ENCODE results near the gene JADE3. TPM values are rescaled to one million over a fixed set of nuclear protein-coding genes. Genes with fewer than 3 reads are reported as not detected.

The JADE3 gene
- 1 to 10 TPM; 4.5 to 8.7 (median 6.4) TPM for total RNA-seq
- 1 to 10 TPM; 1.6 to 1.9 TPM for polyA plus RNA-seq
- long read RNA-seq, donor 1, full-length matches to known transcripts, result 1 of 4 reads
- long read RNA-seq, donor 1, partial matches to known transcripts, result 2 of 4 reads
- long read RNA-seq, donor 1, other reads (novel, unspliced or antisense), result 1 of 4 reads
- long read RNA-seq, donor 2, full-length matches to known transcripts, result 1 of 4 reads
- long read RNA-seq, donor 2, partial matches to known transcripts, result 3 of 4 reads
- long read RNA-seq, donor 2, other reads (novel, unspliced or antisense), result 0 of 4 reads
- long read RNA-seq, donor 3, full-length matches to known transcripts, result 1 of 5 reads
- long read RNA-seq, donor 3, partial matches to known transcripts, result 3 of 5 reads
- long read RNA-seq, donor 3, other reads (novel, unspliced or antisense), result 1 of 5 reads

DNA sequence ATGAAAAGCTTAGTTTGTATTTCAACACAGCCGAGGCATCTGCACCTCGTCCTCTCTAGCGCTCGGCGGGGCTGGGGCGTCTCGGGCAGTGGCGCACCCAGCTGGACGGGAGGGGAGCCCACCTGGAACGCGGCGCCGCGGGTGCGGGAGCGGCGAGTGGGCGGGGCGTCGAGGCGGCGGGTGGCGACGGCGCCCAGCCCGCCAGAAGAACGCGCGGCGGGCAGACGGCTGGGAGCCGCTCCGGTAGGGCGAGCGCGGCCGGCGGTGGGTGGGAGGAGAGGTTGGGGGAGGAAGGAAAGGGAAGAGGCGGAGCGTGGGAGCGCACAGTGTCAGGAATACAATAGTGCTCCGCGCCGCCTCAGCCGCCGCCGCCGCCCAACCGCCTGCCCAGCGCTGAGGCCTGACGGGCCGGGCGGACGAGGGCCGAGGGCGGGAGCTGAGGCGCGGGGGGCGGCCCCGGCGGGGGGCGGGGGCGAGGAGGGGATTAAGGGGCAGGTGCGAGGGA lies at the start of gene JADE3:
Gene JADE3 (plus strand): TSS at position 324 of the 505 bp plus-strand sequence. CDS start 72,474 bp downstream, outside the sequence.
- 0% methylated on average over 17 to 60 of the region's 64 CpGs for whole genome bisulfite sequencing, 2 donors
- H3K9me3 ChIP-seq, result peaks cover 0 to 5% (median 0%) of the 10 kb centered on the region in 11 donors
- intact Hi-C loops (cut with DNase I), result loop anchor here in 5 of 10 donors (2.0 to 10.0 kb wide), 3 partner anchors 63 to 65 kb away; no protein-coding TSS in a partner anchor
- H3K36me3 ChIP-seq, result no peaks in the 10 kb centered on the region
- TF ChIP-seq, protein P1, sequence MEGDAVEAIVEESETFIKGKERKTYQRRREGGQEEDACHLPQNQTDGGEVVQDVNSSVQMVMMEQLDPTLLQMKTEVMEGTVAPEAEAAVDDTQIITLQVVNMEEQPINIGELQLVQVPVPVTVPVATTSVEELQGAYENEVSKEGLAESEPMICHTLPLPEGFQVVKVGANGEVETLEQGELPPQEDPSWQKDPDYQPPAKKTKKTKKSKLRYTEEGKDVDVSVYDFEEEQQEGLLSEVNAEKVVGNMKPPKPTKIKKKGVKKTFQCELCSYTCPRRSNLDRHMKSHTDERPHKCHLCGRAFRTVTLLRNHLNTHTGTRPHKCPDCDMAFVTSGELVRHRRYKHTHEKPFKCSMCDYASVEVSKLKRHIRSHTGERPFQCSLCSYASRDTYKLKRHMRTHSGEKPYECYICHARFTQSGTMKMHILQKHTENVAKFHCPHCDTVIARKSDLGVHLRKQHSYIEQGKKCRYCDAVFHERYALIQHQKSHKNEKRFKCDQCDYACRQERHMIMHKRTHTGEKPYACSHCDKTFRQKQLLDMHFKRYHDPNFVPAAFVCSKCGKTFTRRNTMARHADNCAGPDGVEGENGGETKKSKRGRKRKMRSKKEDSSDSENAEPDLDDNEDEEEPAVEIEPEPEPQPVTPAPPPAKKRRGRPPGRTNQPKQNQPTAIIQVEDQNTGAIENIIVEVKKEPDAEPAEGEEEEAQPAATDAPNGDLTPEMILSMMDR (IDR thresholded peaks at IDR 0.05), result peak in 1 of 9 donors; percentile 19
- ATAC-seq (peak; percentile 91 to 96 (median 96)), DNase-seq (peak; percentile 73 to 80)
- peaks cover 0 to 20% (median 4%) of the 10 kb centered on the region in 9 donors for H3K4me1 ChIP-seq
- H3K4me3 ChIP-seq, result peak within 1 kb of the TSS; percentile 41 to 78 (median 72)
- H3K27me3 ChIP-seq, result peaks cover 0 to 70% (median 0%) of the 10 kb centered on the region in 7 donors
- H3K27ac ChIP-seq, result peak within 1 kb of the TSS; percentile 53 to 85 (median 78)

DNA sequence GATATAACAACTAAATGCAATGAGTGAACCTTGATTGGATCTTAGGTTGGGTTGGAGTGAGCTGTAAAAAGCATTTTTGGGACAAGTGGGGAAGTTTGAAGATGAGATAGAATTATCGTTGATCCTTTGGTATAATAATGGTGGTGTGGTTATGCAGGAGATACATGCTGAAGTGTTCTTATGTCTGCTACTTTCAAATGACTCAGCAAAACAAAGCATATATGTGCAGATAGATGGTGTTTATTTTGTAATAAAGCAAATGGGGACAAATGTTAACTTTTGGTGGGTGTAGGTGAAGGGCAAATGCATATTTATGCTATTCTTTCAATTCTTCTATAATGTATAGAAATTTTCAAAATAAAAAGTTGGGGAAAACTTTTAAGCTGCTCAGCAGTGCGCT lies 49.1 kb upstream of the JADE3 start:
- TF ChIP-seq, protein P1 (IDR thresholded peaks at IDR 0.05), result no peak
- DNase-seq (no peak), ATAC-seq (no peak)
- Histone ChIP-seq H3K9me3 (peaks cover 0 to 6% (median 0%) of the 10 kb centered on the region in 11 donors), H3K36me3 (peaks cover 0 to 31% (median 0%) of the 10 kb centered on the region in 9 donors), H3K4me3 (no peak overlapping the region), H3K27me3 (no peaks in the 10 kb centered on the region), H3K27ac (no peak overlapping the region), H3K4me1 (peaks cover 0 to 5% (median 0%) of the 10 kb centered on the region in 9 donors)
- intact Hi-C loops (cut with DNase I), result no loop called here
- 96 to 100% methylated on average over 2 of the region's 2 CpGs for WGBS, 2 donors

DNA sequence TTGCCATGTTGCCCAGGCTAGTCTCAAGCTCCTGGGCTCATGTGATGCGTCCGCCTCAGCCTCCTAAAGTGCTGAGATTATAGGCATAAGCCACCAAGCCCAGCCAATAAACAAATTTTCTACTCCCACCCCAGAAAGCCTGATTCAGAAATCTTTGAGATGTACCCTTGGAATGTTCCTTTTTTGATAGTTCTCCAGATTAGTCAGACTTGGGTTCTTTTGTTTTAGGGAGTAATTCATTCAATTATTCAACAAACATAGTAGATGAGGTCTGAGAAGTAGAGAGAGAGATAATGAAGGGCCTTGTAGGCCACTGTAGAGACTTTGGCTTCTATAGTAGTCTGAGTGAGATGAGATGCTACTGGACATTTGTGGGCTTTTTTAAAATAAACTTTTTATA lies 47.6 kb upstream of the JADE3 start:
- peaks cover 0 to 5% (median 0%) of the 10 kb centered on the region in 9 donors for H3K4me1 ChIP-seq
- H3K9me3 ChIP-seq, result peaks cover 0 to 6% (median 0%) of the 10 kb centered on the region in 11 donors
- peaks cover 0 to 30% (median 0%) of the 10 kb centered on the region in 9 donors for H3K36me3 ChIP-seq
- intact Hi-C loops (cut with DNase I), result no loop called here
- H3K27me3 ChIP-seq, result no peaks in the 10 kb centered on the region
- TF ChIP-seq, protein P1 (IDR thresholded peaks at IDR 0.05), result no peak
- no peak for DNase-seq
- no peak overlapping the region for H3K4me3 ChIP-seq
- 93 to 96% methylated on average over 2 of the region's 2 CpGs for WGBS, 2 donors
- ATAC-seq, result no peak
- H3K27ac ChIP-seq, result peak overlapping the region in 1 of 10 donors; percentile 5

DNA sequence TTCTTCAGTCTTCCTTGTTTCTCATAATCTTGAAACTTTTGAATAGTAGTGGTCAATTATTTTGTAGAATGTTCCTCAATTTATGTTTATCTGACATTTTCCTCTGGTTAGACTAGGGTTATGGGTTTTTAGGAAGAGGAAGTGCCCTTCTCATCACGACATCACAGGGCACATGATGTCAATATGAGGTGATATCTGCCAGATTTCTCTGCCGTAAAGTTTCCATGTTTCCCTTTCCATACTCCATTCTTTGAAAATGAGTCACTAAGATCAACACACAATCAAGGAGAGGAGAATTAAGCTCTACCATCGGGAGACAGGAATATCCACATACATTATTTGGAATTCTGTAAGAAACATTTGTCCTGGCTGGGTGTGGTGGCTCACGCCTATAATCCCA lies 46.9 kb upstream of the JADE3 start:
- DNase-seq (no peak), ATAC-seq (no peak)
- no peak overlapping the region for H3K4me3 ChIP-seq
- peaks cover 0 to 5% (median 0%) of the 10 kb centered on the region in 9 donors for H3K4me1 ChIP-seq
- TF ChIP-seq, protein P1 (IDR thresholded peaks at IDR 0.05), result no peak
- intact Hi-C loops (cut with DNase I), result no loop called here
- peaks cover 0 to 6% (median 0%) of the 10 kb centered on the region in 11 donors for H3K9me3 ChIP-seq
- peaks cover 0 to 23% (median 0%) of the 10 kb centered on the region in 9 donors for H3K36me3 ChIP-seq
- H3K27me3 ChIP-seq, result no peaks in the 10 kb centered on the region
- WGBS, 2 donors, result 66 to 73% methylated on average over 4 of the region's 4 CpGs
- H3K27ac ChIP-seq, result peak overlapping the region in 1 of 10 donors; percentile 20
